D721Med (cell line): Measurements from ENCODE around the gene PARP2.
"Not testable (repeated sequence)": the region's sequence is repeated elsewhere in the genome, so short reads cannot be mapped to it uniquely, and the experiment has no call there.

Experiments used
- DNase-seq: peaks from one replicate; pipeline ENCODE4 v3.0.0; 2011; ENCODE audit warnings: low spot score; ENCODE audit not compliant: insufficient read length
- FAIRE-seq: peaks from 2 replicates; lab custom pipeline; 2011; peaks lifted over from hg19 to GRCh38; lab: Jason Lieb, UNC
- TF ChIP-seq, protein P1 (sequence below): IDR thresholded peaks from 2 replicates; pipeline ENCODE4 v1.5.1; 2012; ENCODE audit warnings: mild to moderate bottlenecking, control low read depth; ENCODE audit not compliant: insufficient read depth; ENCODE audit errors: missing control alignments

Gene PARP2

DNA sequence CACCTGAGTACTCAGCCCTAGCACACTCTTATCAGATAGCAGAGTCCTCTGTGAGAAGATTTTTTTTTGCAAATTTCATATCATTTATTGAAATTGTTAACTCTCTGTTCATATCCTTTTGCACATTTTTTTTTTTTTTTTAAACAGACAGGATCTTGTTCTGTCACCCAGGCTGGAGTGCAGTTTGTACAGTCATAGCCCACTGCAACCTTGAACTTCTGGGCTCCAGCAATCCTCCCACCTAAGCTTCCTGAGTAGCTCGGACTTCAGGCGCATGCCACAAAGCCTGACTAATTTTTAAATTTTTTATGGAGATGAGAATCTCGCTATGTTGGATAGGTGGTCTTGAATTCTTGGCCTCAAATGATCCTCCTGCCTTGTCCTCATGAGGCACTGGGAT is 4.3 kb downstream of the PARP2 start:
- TF ChIP-seq, protein P1, sequence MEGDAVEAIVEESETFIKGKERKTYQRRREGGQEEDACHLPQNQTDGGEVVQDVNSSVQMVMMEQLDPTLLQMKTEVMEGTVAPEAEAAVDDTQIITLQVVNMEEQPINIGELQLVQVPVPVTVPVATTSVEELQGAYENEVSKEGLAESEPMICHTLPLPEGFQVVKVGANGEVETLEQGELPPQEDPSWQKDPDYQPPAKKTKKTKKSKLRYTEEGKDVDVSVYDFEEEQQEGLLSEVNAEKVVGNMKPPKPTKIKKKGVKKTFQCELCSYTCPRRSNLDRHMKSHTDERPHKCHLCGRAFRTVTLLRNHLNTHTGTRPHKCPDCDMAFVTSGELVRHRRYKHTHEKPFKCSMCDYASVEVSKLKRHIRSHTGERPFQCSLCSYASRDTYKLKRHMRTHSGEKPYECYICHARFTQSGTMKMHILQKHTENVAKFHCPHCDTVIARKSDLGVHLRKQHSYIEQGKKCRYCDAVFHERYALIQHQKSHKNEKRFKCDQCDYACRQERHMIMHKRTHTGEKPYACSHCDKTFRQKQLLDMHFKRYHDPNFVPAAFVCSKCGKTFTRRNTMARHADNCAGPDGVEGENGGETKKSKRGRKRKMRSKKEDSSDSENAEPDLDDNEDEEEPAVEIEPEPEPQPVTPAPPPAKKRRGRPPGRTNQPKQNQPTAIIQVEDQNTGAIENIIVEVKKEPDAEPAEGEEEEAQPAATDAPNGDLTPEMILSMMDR = no peak
- no peak for DNase-seq
- no peak for FAIRE-seq

DNA sequence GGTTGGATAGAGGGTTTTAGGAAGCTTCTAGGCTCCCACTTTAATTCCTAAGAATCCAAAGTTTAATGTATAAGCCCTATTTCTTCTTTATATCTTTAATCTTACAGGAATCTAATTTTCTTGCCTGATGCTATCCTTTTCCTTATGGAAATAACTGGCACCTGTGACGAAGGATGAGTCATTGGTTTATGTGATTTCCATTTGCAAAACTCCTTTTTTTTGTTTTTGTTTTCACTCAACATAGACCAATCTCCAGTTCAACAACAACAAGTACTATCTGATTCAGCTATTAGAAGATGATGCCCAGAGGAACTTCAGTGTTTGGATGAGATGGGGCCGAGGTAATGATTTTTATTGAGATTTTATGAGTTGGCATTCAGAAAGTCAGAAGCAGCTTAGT is 6.8 kb downstream of the PARP2 start:
- FAIRE-seq (no peak), DNase-seq (no peak)
- TF ChIP-seq, protein P1 = no peak

DNA sequence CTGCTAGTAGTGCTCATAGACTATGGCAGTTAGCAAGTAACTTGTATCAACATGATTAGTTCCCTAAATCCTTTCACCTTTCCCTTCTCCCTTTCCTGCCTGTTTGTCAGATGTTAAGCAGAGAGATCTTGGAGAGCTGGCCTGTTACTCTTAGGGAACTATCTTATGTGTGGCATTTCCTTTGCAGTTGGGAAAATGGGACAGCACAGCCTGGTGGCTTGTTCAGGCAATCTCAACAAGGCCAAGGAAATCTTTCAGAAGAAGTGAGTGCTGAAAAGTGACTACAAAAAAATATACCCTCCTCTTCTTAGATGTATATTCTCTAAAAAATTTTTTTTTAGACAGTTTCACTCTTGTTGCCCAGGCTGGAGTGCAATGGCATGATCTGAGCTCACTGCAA is 7.4 kb downstream of the PARP2 start:
- TF ChIP-seq, protein P1 = no peak
- no peak for DNase-seq
- no peak for FAIRE-seq

DNA sequence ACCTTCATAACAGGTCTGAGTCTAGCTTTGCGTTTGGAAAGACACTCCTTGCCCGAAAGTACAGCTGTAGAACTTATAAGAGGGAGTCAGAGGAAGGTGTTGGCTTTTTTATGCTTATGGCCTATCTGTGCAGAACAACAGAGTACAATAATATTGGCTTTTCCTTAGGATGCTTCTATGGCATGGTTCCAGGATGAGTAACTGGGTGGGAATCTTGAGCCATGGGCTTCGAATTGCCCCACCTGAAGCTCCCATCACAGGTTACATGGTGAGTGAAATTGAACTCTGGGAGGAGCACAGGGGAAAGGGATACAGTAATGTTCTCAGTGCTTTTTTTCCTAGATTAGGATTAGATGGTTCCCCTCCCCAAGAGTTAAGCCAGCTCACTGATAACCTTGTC is 13.0 kb downstream of the PARP2 start:
- FAIRE-seq (no peak), DNase-seq (no peak)
- TF ChIP-seq, protein P1 = no peak

DNA sequence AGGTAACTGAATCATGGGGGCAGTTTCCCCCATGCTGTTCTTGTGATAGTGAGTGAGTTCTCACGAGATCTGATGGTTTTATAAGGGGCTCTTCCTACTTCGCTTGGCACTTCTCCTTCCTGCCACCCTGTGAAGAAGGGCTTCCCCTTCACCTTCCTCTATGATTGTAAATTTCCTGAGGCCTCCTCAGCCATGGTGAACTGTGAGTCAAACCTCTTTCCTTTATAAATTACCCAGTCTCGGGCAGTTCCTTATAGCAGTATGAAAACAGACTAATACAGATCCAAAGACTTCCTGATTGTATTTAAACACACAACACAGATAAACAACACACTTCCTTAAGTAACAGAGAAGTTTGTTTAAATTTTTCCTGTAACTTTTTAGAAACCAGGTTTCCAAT is 15.0 kb downstream of the PARP2 start:
- FAIRE-seq, DNase-seq: not testable (repeated sequence)

DNA sequence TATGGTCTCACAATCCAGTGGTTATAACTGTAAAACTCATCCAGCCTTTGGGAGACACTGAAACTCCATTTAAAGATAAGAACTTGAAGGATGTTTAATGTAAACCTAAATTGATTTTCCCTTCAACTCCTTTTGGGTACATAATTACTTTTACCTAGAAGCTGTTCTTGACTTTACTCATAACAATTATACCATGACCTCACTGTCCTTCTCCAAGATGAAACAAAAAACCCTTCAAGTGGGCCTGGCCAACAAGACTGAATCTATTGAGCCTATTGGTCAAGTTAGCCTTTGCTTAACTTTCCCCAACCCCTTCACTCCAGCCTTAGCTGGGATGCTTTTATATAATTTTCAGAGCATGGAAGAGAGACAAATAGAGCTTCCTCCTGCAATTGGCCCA is 22.5 kb downstream of the PARP2 start:
- TF ChIP-seq, protein P1 = no peak
- no peak for DNase-seq
- FAIRE-seq = no peak

DNA sequence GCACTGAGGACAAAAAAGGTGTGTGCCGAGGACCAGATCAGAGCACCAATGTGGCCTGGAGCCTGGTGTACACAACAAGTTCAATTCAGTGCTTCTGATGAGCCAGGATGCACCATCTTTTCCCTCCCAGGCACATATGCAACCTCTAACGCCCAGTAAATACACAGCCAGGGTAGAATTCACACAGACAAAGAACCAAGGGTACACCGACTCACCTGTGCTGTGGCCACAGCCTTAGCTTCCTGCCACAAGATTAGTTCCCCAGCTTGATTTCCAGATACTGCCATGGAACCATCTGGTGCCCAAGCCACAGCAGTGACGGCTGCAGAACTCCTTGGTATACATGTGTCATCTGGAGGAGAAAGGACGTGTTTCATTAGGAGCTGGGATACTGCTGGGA is 29.4 kb downstream of the PARP2 start:
- FAIRE-seq (no peak), DNase-seq (no peak)
- TF ChIP-seq, protein P1 = no peak

DNA sequence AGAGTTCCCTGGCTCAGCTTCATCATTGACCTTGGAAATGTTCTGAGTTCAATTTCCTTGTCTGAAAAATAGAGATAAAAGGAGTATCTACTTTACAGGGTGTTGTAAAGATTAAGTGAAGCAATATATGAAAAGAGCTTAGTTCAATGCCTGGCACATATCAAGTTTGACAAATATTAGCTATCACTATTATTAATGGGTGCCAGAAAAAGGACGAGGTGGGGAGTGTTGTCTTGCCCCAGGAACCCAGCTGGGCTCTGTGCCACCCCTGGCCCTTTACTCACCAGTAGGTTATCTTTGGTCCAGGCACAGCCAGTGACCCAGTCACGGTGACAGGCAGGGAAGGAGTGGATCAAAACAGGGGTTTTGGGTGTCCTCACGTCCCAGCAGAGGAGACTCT is 32.0 kb downstream of the PARP2 start:
- FAIRE-seq (no peak), DNase-seq (no peak)
- TF ChIP-seq, protein P1 = no peak
